Measurements from ENCODE around the gene CTNNA3.

Gene CTNNA3

DNA sequence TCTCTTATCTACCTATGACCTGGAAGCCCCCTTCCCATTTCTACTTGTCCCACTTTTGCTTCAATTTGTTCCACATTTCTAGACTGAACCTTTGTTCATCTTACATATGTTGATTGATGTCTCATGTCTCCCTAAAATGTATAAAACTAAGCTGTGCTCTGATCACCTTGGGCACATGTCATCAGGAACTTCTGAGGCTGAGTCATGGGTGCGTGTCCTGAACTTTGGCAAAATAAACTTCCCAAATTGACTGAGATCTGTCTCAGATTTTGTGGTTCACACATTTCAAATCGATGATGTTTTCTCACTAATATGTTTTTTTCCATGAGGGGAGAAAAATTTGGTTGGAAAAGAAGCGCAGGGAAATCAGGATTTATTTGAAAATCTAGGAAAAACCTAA, 1176.4 kb downstream of the CTNNA3 start:
- Histone ChIP-seq H3K36me3 (ENCODE audit: insufficient read depth, low read length) (no peaks in the 10 kb centered on the region), H3K4me1 (ENCODE audit: control insufficient read depth, insufficient read depth, low read length) (no peaks in the 10 kb centered on the region), H3K4me2 (ENCODE audit: low read length) (no peak overlapping the region), H3K9me3 (replicated peaks; ENCODE audit: low read length) (no peaks in the 10 kb centered on the region), H3K9ac (ENCODE audit: low read depth, low read length) (no peak overlapping the region), H3K4me3 (ENCODE audit: low read length) (no peak overlapping the region), H3K27me3 (ENCODE audit: control insufficient read depth, insufficient read depth, low read length) (no peaks in the 10 kb centered on the region)

GRCh38 chr10:66514666-66515065, 1181.3 kb downstream of the CTNNA3 start:
- H3K36me3 ChIP-seq (ENCODE audit: insufficient read depth, low read length): no peaks in the 10 kb centered on the region
- no peak overlapping the region for H3K4me3 ChIP-seq (ENCODE audit: low read length)
- no peak overlapping the region for H3K9ac ChIP-seq (ENCODE audit: low read depth, low read length)
- no peak overlapping the region for H3K4me2 ChIP-seq (ENCODE audit: low read length)
- no peaks in the 10 kb centered on the region for H3K27me3 ChIP-seq (ENCODE audit: control insufficient read depth, insufficient read depth, low read length)
- H3K9me3 ChIP-seq (replicated peaks; ENCODE audit: low read length): no peaks in the 10 kb centered on the region
- no peaks in the 10 kb centered on the region for H3K4me1 ChIP-seq (ENCODE audit: control insufficient read depth, insufficient read depth, low read length)

- H3K9me3 ChIP-seq (replicated peaks; ENCODE audit: low read length): no peaks in the 10 kb centered on the region
- no peak overlapping the region for H3K4me3 ChIP-seq (ENCODE audit: low read length)
- no peaks in the 10 kb centered on the region for H3K4me1 ChIP-seq (ENCODE audit: control insufficient read depth, insufficient read depth, low read length)
Measured at GRCh38 chr10:66513504-66513903, 1182.5 kb downstream of the CTNNA3 start.

DNA sequence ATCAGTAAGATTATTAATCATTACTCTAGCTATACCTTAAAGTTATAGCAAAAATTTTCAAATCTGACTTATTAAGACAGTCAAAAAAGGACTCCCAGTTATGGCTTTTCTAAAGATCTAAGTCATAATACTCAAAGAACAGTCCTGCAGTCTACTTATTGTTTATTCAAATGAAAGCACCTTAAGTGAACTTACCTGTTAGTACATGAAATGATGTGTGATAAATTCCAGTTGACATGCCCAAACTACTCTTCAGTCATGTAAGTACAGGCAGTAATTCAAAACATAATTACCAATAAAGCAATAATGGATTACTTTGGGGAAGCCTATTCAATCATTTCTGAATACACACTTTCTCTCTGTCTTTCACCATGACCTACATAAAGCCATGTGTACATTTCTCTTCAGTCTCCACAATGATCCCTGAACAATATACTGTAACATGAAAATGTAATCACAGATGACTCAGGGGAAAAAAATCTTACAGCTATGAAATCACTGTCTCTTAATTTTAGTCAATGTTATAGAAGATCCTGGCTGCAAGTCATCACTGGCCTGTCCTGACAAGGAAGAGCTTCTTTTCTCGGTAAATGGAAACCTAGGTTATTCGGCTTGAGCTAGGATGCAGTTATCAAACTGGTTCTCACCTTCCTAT, 1190.9 kb downstream of the CTNNA3 start:
- Histone ChIP-seq H3K9me3 (replicated peaks; ENCODE audit: low read length) (no peaks in the 10 kb centered on the region), H3K27me3 (ENCODE audit: control insufficient read depth, insufficient read depth, low read length) (no peaks in the 10 kb centered on the region), H3K4me2 (ENCODE audit: low read length) (no peak overlapping the region), H3K4me3 (ENCODE audit: low read length) (no peak overlapping the region), H3K4me1 (ENCODE audit: control insufficient read depth, insufficient read depth, low read length) (no peaks in the 10 kb centered on the region), H3K36me3 (ENCODE audit: insufficient read depth, low read length) (no peaks in the 10 kb centered on the region), H3K9ac (ENCODE audit: low read depth, low read length) (no peak overlapping the region)

More at GRCh38 chr10:66513504-66513903, 1182.5 kb downstream of the CTNNA3 start:
- Histone ChIP-seq H3K36me3 (ENCODE audit: insufficient read depth, low read length) (no peaks in the 10 kb centered on the region), H3K27me3 (ENCODE audit: control insufficient read depth, insufficient read depth, low read length) (no peaks in the 10 kb centered on the region), H3K9ac (ENCODE audit: low read depth, low read length) (no peak overlapping the region), H3K4me2 (ENCODE audit: low read length) (no peak overlapping the region)

DNA sequence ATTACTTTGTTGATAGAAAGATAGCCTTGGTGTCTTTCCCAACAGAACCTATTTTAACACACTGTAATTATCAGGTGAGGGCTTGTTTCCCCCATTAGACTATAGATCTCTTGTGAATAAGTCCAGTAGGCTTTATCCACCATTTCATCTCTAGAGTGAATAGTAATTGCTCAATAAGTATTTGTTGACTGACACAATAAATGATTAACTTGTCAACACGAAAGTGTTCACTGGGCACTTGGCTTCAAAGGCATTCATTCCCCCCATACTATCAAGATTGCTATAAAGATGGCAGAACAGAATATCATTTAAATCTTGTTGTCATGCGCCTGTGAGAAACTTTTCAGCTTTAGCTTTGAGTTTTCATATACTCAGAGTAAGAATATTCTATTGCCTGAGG, 1194.6 kb downstream of the CTNNA3 start:
- Histone ChIP-seq H3K4me3 (ENCODE audit: low read length) (no peak overlapping the region), H3K9ac (ENCODE audit: low read depth, low read length) (no peak overlapping the region), H3K4me2 (ENCODE audit: low read length) (no peak overlapping the region), H3K4me1 (ENCODE audit: control insufficient read depth, insufficient read depth, low read length) (no peaks in the 10 kb centered on the region), H3K27me3 (ENCODE audit: control insufficient read depth, insufficient read depth, low read length) (no peaks in the 10 kb centered on the region), H3K9me3 (replicated peaks; ENCODE audit: low read length) (no peaks in the 10 kb centered on the region), H3K36me3 (ENCODE audit: insufficient read depth, low read length) (no peaks in the 10 kb centered on the region)

DNA sequence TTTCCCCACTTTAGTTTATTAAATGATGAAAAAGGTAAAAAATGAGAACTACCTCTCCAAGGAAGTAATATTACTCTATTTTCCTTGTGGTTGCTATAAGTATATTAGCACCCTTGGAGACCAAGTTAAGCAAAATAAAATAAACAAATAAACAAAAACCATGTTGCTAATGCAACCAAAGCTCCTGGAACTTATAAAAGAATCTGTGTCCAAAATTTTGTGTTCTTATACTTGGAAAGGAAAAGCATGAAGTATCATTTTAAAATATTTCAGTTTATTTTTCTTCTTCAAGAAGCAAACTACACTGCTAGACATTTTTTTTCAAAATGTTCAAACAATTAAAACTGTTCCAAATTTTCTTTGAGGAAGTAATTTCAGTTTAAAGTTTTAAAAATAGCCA, 1212.0 kb downstream of the CTNNA3 start:
- H3K4me3 ChIP-seq (ENCODE audit: low read length): no peak overlapping the region
- H3K4me2 ChIP-seq (ENCODE audit: low read length): no peak overlapping the region
- H3K9ac ChIP-seq (ENCODE audit: low read depth, low read length): no peak overlapping the region

DNA sequence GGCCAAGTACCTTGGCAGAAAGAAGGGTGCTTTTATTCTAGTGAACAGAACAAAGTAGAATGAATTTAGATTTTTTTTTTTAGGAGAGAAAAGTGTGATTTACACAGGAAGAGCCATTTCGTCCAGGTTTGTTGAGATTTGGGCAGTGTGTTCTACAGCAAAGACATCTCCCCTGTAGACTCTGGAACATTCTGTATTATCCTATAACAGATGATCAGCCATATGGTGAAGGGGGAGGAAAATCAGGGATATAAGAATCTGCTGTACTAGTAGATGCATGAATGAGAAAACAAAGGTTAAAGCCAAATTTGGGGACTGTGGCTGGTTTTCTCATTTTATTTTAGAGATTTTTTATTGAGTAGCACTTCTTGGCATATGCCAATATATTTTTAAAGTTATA, 1223.8 kb downstream of the CTNNA3 start:
- Histone ChIP-seq H3K9me3 (replicated peaks; ENCODE audit: low read length) (no peaks in the 10 kb centered on the region), H3K4me3 (ENCODE audit: low read length) (no peak overlapping the region), H3K9ac (ENCODE audit: low read depth, low read length) (no peak overlapping the region), H3K4me2 (ENCODE audit: low read length) (no peak overlapping the region), H3K4me1 (ENCODE audit: control insufficient read depth, insufficient read depth, low read length) (no peaks in the 10 kb centered on the region), H3K27me3 (ENCODE audit: control insufficient read depth, insufficient read depth, low read length) (no peaks in the 10 kb centered on the region), H3K36me3 (ENCODE audit: insufficient read depth, low read length) (no peaks in the 10 kb centered on the region)

More for the DNA sequence above, 1212.0 kb downstream of the CTNNA3 start:
- Histone ChIP-seq H3K36me3 (ENCODE audit: insufficient read depth, low read length) (no peaks in the 10 kb centered on the region), H3K4me1 (ENCODE audit: control insufficient read depth, insufficient read depth, low read length) (no peaks in the 10 kb centered on the region), H3K27me3 (ENCODE audit: control insufficient read depth, insufficient read depth, low read length) (no peaks in the 10 kb centered on the region), H3K9me3 (replicated peaks; ENCODE audit: low read length) (no peaks in the 10 kb centered on the region)

DNA sequence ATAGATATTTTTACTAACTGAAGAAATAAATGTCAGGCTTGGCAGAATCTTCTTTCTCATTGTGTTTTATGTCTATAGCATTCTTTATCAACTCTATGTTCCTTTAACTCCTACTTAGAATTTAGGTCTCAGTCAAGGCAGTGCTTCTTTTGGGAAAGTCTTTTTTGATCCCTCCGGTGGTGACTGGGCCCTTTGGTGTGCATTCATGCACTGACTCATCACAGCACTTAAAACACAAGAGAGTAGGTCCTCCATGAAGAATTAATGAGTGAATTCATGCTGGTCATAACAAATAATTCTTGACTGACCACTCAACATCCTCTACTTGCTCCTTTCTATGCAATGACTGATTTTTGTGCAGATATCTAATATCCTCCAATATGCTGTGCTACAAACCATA, 1229.0 kb downstream of the CTNNA3 start:
- Histone ChIP-seq H3K36me3 (ENCODE audit: insufficient read depth, low read length) (no peaks in the 10 kb centered on the region), H3K9me3 (replicated peaks; ENCODE audit: low read length) (no peaks in the 10 kb centered on the region), H3K4me2 (ENCODE audit: low read length) (no peak overlapping the region), H3K9ac (ENCODE audit: low read depth, low read length) (no peak overlapping the region), H3K27me3 (ENCODE audit: control insufficient read depth, insufficient read depth, low read length) (no peaks in the 10 kb centered on the region), H3K4me3 (ENCODE audit: low read length) (no peak overlapping the region), H3K4me1 (ENCODE audit: control insufficient read depth, insufficient read depth, low read length) (no peaks in the 10 kb centered on the region)

- Histone ChIP-seq H3K9ac (ENCODE audit: low read depth, low read length) (no peak overlapping the region), H3K27me3 (ENCODE audit: control insufficient read depth, insufficient read depth, low read length) (no peaks in the 10 kb centered on the region), H3K36me3 (ENCODE audit: insufficient read depth, low read length) (no peaks in the 10 kb centered on the region), H3K9me3 (replicated peaks; ENCODE audit: low read length) (no peaks in the 10 kb centered on the region), H3K4me1 (ENCODE audit: control insufficient read depth, insufficient read depth, low read length) (no peaks in the 10 kb centered on the region), H3K4me3 (ENCODE audit: low read length) (no peak overlapping the region), H3K4me2 (ENCODE audit: low read length) (no peak overlapping the region)
Measured at GRCh38 chr10:66466622-66467021, 1229.4 kb downstream of the CTNNA3 start.

DNA sequence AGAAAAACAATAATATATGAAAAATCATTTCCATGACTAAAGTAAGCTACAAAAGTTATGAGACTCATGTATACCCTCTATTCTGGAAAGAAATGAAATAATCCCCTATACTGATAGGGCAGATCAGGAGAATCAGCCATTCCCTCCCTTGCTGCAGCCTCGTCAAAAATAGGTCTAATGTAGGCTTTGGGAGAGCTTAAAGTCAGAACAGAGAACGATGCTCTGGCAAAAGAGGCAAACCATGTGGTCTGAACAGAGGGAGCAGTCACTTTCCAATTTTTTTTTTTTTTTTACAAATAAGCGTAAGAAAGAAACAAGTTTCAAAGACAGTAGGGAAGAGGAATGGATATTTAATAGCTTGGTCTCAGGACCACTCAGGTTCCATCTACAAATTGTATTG, 1232.4 kb downstream of the CTNNA3 start:
- Histone ChIP-seq H3K9me3 (replicated peaks; ENCODE audit: low read length) (no peaks in the 10 kb centered on the region), H3K9ac (ENCODE audit: low read depth, low read length) (no peak overlapping the region), H3K4me1 (ENCODE audit: control insufficient read depth, insufficient read depth, low read length) (no peaks in the 10 kb centered on the region), H3K27me3 (ENCODE audit: control insufficient read depth, insufficient read depth, low read length) (no peaks in the 10 kb centered on the region), H3K4me2 (ENCODE audit: low read length) (no peak overlapping the region), H3K36me3 (ENCODE audit: insufficient read depth, low read length) (no peaks in the 10 kb centered on the region), H3K4me3 (ENCODE audit: low read length) (no peak overlapping the region)

GRCh38 chr10:66457629-66458028, 1238.4 kb downstream of the CTNNA3 start:
- no peaks in the 10 kb centered on the region for H3K36me3 ChIP-seq (ENCODE audit: insufficient read depth, low read length)
- no peaks in the 10 kb centered on the region for H3K9me3 ChIP-seq (replicated peaks; ENCODE audit: low read length)
- H3K4me1 ChIP-seq (ENCODE audit: control insufficient read depth, insufficient read depth, low read length): no peaks in the 10 kb centered on the region
- H3K4me2 ChIP-seq (ENCODE audit: low read length): no peak overlapping the region
- no peak overlapping the region for H3K4me3 ChIP-seq (ENCODE audit: low read length)
- no peaks in the 10 kb centered on the region for H3K27me3 ChIP-seq (ENCODE audit: control insufficient read depth, insufficient read depth, low read length)
- no peak overlapping the region for H3K9ac ChIP-seq (ENCODE audit: low read depth, low read length)

DNA sequence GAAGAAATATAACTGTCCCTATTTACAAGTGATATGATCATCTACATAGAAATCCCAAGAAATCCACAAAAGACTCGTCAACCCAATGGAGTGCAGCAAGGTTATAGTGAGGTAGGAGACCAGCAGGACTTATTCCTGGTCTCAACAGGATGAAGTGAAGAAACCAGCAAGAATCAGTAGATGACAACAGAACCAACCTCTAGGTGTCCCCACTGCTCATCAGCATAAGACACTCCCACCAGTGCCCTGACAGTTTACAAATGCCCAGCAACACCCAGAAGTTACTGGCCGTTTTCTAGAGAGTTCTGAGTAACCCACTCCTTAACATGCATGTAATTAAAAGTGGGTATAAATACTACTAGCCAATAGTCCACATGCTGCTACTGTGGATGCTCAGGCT, 1240.7 kb downstream of the CTNNA3 start:
- H3K27me3 ChIP-seq (ENCODE audit: control insufficient read depth, insufficient read depth, low read length): no peaks in the 10 kb centered on the region
- H3K36me3 ChIP-seq (ENCODE audit: insufficient read depth, low read length): no peaks in the 10 kb centered on the region
- no peak overlapping the region for H3K4me3 ChIP-seq (ENCODE audit: low read length)
- no peak overlapping the region for H3K9ac ChIP-seq (ENCODE audit: low read depth, low read length)
- no peaks in the 10 kb centered on the region for H3K4me1 ChIP-seq (ENCODE audit: control insufficient read depth, insufficient read depth, low read length)
- H3K4me2 ChIP-seq (ENCODE audit: low read length): no peak overlapping the region
- no peaks in the 10 kb centered on the region for H3K9me3 ChIP-seq (replicated peaks; ENCODE audit: low read length)

Measured in skeletal muscle satellite cell (primary cell).